ENCODE results near the gene TNFRSF25. TPM values are rescaled to one million over a fixed set of nuclear protein-coding genes. Genes with fewer than 3 reads are reported as not detected.
"Not testable (repeated sequence)": the region's sequence is repeated elsewhere in the genome, so short reads cannot be mapped to it uniquely, and the experiment has no call there.

The TNFRSF25 gene
- total RNA-seq, 4 donors from 2014 or later, result 4.2 to 11.2 (median 8.8) TPM

- peaks cover 0 to 11% (median 5%) of the 10 kb centered on the region in 3 donors for H3K4me1 ChIP-seq
- H3K4me3 ChIP-seq, result peak overlapping the region in 1 of 2 donors; percentile 23
- TF ChIP-seq EP300 (IDR thresholded peaks at IDR 0.05) (no peak), POLR2A (IDR thresholded peaks at IDR 0.05) (no peak), POLR2AphosphoS5 (IDR thresholded peaks at IDR 0.05) (no peak), CTCF (IDR thresholded peaks at IDR 0.05) (peak in 1 of 4 experiments; percentile 48)
- whole genome bisulfite sequencing, 2 donors (ENCODE audit: low coverage in 1 of 2), result 18% methylated on average over 4 of the region's 101 CpGs; no CpG with 5 or more reads in 1 of the 2 donors
- H3K27ac ChIP-seq, result no peak overlapping the region
- ATAC-seq, result no peak
- no peaks in the 10 kb centered on the region for H3K9me3 ChIP-seq
- H3K36me3 ChIP-seq, result no peaks in the 10 kb centered on the region
- peaks cover 89% of the 10 kb centered on the region for H3K27me3 ChIP-seq
Measured at GRCh38 chr1:6440198-6441126, 25.5 kb downstream of the TNFRSF25 start.

GRCh38 chr1:6438047-6438525 is 27.9 kb downstream of the TNFRSF25 start:
- TF ChIP-seq CTCF (IDR thresholded peaks at IDR 0.05), result peak in 3 of 4 experiments; percentile 79 to 93 (median 85)
- TF ChIP-seq EP300 (IDR thresholded peaks at IDR 0.05), result no peak
- WGBS, 2 donors (ENCODE audit: low coverage in 1 of 2), result 0% methylated on average over 2 of the region's 5 CpGs; no CpG with 5 or more reads in 1 of the 2 donors
- H3K36me3 ChIP-seq, result no peaks in the 10 kb centered on the region
- peaks cover 79% of the 10 kb centered on the region for H3K27me3 ChIP-seq
- H3K9me3 ChIP-seq, result no peaks in the 10 kb centered on the region
- no peak overlapping the region for H3K4me3 ChIP-seq
- ATAC-seq, result no peak
- H3K27ac ChIP-seq, result no peak overlapping the region
- peaks cover 0 to 11% (median 5%) of the 10 kb centered on the region in 3 donors for H3K4me1 ChIP-seq

- H3K36me3 ChIP-seq, ATAC-seq: not testable (repeated sequence)
- H3K27me3 ChIP-seq, result peaks cover 71% of the 10 kb centered on the region
Measured at GRCh38 chr1:6437012-6437700, 28.8 kb downstream of the TNFRSF25 start.

GRCh38 chr1:6436277-6436676 is 29.7 kb downstream of the TNFRSF25 start:
- 69 to 78% methylated on average over 2 to 3 of the region's 3 CpGs for WGBS, 2 donors (ENCODE audit: low coverage in 1 of 2)
- peaks cover 0 to 11% (median 5%) of the 10 kb centered on the region in 3 donors for H3K4me1 ChIP-seq
- H3K9me3 ChIP-seq, H3K27ac ChIP-seq, ATAC-seq, H3K4me3 ChIP-seq, H3K36me3 ChIP-seq: not testable (repeated sequence)
- H3K27me3 ChIP-seq, result peaks cover 68% of the 10 kb centered on the region

More at GRCh38 chr1:6437012-6437700, 28.8 kb downstream of the TNFRSF25 start:
- not testable (repeated sequence) for H3K27ac ChIP-seq, H3K4me3 ChIP-seq, H3K9me3 ChIP-seq
- H3K4me1 ChIP-seq, result peaks cover 0 to 11% (median 5%) of the 10 kb centered on the region in 3 donors
- 35% methylated on average over 4 of the region's 22 CpGs; no CpG with 5 or more reads in 1 of the 2 donors for WGBS, 2 donors (ENCODE audit: low coverage in 1 of 2)

GRCh38 chr1:6435547-6435946 is 30.4 kb downstream of the TNFRSF25 start:
- Histone ChIP-seq H3K4me1 (peaks cover 0 to 7% (median 2%) of the 10 kb centered on the region in 3 donors), H3K36me3 (no peaks in the 10 kb centered on the region), H3K27me3 (peaks cover 68% of the 10 kb centered on the region), H3K27ac (no peak overlapping the region), H3K4me3 (no peak overlapping the region), H3K9me3 (no peaks in the 10 kb centered on the region)
- 100% methylated on average over 1 of the region's 3 CpGs; no CpG with 5 or more reads in 1 of the 2 donors for WGBS, 2 donors (ENCODE audit: low coverage in 1 of 2)
- TF ChIP-seq EP300 (IDR thresholded peaks at IDR 0.05) (no peak), CTCF (IDR thresholded peaks at IDR 0.05) (no peak), POLR2AphosphoS5 (IDR thresholded peaks at IDR 0.05) (no peak), POLR2A (IDR thresholded peaks at IDR 0.05) (no peak)
- no peak for ATAC-seq
